Rectal smooth muscle tissue (tissue), 1 donor: ENCODE results near the gene SPATA19.
"Not testable (repeated sequence)": the region's sequence is repeated elsewhere in the genome, so short reads cannot be mapped to it uniquely, and the experiment has no call there.

Source experiments
- H3K27ac ChIP-seq: one replicate; pipeline ENCODE4 v1.7.0; 2013; ENCODE audit warnings: low read depth, low read length, inconsistent platforms
- H3K27me3 ChIP-seq: one replicate; pipeline ENCODE4 v1.7.0; 2013; ENCODE audit warnings: low read length; ENCODE audit not compliant: control insufficient read depth, insufficient read depth
- H3K36me3 ChIP-seq: one replicate; pipeline ENCODE4 v1.7.0; 2013; ENCODE audit warnings: low read length; ENCODE audit not compliant: control insufficient read depth, insufficient read depth
- H3K4me1 ChIP-seq: one replicate; pipeline ENCODE4 v1.7.0; 2013; ENCODE audit warnings: low read length; ENCODE audit not compliant: control insufficient read depth, insufficient read depth
- H3K4me3 ChIP-seq: one replicate; pipeline ENCODE4 v1.7.0; 2013; ENCODE audit warnings: low read length
- H3K9ac ChIP-seq: one replicate; pipeline ENCODE4 v1.7.0; 2013; ENCODE audit warnings: low read length

The SPATA19 gene

DNA sequence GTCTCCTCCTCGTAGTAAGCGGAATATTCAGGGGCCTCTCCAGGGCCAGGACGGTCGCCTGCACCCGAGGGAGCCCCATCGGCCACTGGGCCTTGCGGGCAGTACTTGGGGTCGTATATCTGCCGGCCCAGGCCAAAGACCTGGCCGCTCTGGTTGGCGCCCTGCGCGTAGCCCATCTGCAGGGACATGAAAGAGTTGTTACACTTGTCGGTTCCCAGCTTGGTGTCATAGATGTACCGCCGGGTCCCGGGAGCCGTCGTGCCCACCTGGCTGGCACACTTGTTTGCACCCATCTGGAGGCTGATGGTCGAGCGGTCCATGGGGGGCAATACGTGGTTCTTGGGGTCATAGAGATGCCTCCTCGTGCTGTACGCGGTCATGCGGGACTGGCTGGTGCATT, 19.4 kb upstream of the SPATA19 start:
- Histone ChIP-seq H3K27ac (no peak overlapping the region), H3K27me3 (no peaks in the 10 kb centered on the region), H3K9ac (no peak overlapping the region), H3K4me1 (no peaks in the 10 kb centered on the region), H3K4me3 (no peak overlapping the region), H3K36me3 (no peaks in the 10 kb centered on the region)

- Histone ChIP-seq H3K36me3 (no peaks in the 10 kb centered on the region), H3K9ac (no peak overlapping the region), H3K27ac (no peak overlapping the region), H3K4me1 (no peaks in the 10 kb centered on the region), H3K4me3 (no peak overlapping the region), H3K27me3 (no peaks in the 10 kb centered on the region)
Measured at GRCh38 chr11:133860151-133860550, 14.8 kb upstream of the SPATA19 start.

GRCh38 chr11:133854330-133854960, 9.1 kb upstream of the SPATA19 start:
- not testable (repeated sequence) for H3K27me3 ChIP-seq, H3K36me3 ChIP-seq, H3K4me3 ChIP-seq, H3K9ac ChIP-seq, H3K4me1 ChIP-seq, H3K27ac ChIP-seq

GRCh38 chr11:133844217-133844616, 1.1 kb downstream of the SPATA19 start:
- H3K9ac ChIP-seq = no peak overlapping the region
- H3K4me1 ChIP-seq = no peaks in the 10 kb centered on the region
- H3K4me3 ChIP-seq = no peak overlapping the region
- no peaks in the 10 kb centered on the region for H3K36me3 ChIP-seq
- no peaks in the 10 kb centered on the region for H3K27me3 ChIP-seq
- H3K27ac ChIP-seq = no peak overlapping the region

DNA sequence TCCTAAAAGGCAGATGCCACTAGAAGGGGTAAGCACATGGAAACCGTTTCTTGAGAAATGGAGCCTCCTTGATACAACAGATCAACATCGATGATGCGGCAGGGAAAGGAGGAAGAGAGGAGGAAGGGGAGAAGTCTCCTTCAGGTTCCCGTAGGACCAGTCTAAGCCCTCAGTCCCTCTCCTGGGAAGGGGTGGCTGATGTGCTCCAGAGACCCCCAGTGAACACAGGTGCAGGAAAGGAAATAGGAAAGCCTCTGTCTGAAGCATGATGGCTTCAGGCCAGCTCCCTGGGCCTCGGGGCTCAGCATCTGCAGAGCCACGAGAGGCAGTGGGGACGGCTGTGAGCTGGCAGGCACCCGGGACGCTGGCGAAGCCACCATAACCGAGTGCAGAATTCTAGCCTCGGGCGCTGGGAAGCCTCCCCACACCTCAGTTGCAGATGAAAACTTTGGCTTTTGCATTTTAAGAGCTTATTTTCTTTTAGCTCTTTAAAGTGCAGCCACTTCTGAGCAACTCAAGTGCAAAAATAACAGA, 1.8 kb downstream of the SPATA19 start:
- Histone ChIP-seq H3K4me3 (no peak overlapping the region), H3K36me3 (no peaks in the 10 kb centered on the region), H3K9ac (no peak overlapping the region), H3K27me3 (no peaks in the 10 kb centered on the region), H3K27ac (no peak overlapping the region), H3K4me1 (no peaks in the 10 kb centered on the region)

GRCh38 chr11:133842730-133843129, 2.6 kb downstream of the SPATA19 start:
- no peak overlapping the region for H3K27ac ChIP-seq
- H3K4me1 ChIP-seq = no peaks in the 10 kb centered on the region
- H3K4me3 ChIP-seq = no peak overlapping the region
- no peaks in the 10 kb centered on the region for H3K36me3 ChIP-seq
- H3K27me3 ChIP-seq = no peaks in the 10 kb centered on the region
- no peak overlapping the region for H3K9ac ChIP-seq

GRCh38 chr11:133842053-133842452, 3.3 kb downstream of the SPATA19 start:
- H3K4me3 ChIP-seq = no peak overlapping the region
- H3K9ac ChIP-seq = no peak overlapping the region
- no peaks in the 10 kb centered on the region for H3K36me3 ChIP-seq
- H3K27me3 ChIP-seq = no peaks in the 10 kb centered on the region
- no peaks in the 10 kb centered on the region for H3K4me1 ChIP-seq
- H3K27ac ChIP-seq = no peak overlapping the region

- Histone ChIP-seq H3K27ac (no peak overlapping the region), H3K36me3 (no peaks in the 10 kb centered on the region), H3K9ac (no peak overlapping the region), H3K4me3 (no peak overlapping the region), H3K4me1 (no peaks in the 10 kb centered on the region), H3K27me3 (no peaks in the 10 kb centered on the region)
Measured at GRCh38 chr11:133841279-133842043, 3.9 kb downstream of the SPATA19 start.

DNA sequence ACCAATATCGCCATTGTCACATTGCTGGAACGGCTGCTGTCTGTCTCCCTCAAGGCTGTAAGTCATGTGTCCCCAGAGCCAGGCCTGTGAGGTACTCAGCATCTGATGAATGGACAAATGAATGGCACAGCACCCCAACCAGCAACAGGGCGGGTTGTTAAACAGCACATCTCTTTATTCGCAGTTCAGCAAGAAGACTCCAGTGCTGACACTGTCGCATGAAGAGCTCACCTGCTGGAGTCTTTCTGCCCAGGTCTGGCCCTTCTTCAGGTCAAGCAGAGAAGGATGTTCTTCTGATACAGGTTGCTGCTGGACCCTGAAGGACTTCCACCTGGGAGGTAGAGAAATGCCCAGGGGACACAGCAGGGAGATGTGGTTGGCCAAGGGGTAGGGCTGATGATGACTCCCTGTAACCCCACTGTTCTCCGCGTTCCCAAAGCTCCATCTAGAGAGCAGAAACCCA, 4.8 kb downstream of the SPATA19 start:
- Histone ChIP-seq H3K9ac (no peak overlapping the region), H3K36me3 (no peaks in the 10 kb centered on the region), H3K4me1 (no peaks in the 10 kb centered on the region), H3K27me3 (no peaks in the 10 kb centered on the region), H3K27ac (no peak overlapping the region), H3K4me3 (no peak overlapping the region)

DNA sequence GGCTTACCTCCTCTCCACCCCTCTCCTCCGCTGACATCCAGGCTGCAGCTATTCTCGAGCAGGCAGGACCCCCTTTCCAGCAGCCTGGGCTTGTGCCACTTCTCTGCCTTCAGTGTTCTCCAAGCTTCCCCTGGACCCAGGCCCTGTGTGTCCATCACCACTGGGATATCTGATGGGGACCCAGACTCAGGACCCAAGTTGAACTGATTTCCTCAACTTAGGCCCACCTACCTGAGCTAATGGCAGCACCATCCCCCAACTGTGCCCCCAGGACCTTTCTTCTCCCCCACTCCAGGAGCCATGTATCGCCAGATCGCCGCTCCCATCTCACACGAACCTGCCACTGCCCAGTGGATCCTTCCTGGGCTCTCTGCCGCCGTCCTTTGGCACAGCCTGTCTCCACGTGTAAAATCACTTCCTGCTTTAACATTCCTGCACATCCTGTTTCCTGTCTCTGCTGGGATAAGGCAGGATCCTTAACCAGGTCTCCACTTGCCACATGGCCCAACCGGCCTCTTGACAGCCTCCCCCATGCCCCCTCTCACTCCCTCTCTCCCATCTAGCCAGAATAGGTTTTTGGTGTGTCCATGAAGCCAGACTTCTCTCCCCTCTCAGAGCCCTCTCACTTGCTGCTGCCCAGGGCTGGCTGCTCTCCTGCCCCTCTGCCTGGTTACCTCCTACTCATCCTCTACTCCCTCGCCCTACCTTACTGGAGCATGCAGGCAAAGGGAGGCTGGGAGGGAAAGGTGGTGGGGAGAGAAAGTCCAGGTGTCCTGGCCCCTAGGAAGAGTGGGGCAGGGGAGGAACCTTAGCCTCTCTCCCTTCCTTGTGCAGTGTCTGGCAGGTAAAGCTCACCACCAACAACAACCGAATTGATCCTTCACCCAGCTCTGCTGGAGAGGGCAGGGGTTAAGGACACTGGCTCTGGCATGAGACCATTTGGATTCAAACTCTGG, 9.4 kb downstream of the SPATA19 start:
- no peaks in the 10 kb centered on the region for H3K27me3 ChIP-seq
- H3K36me3 ChIP-seq = no peaks in the 10 kb centered on the region
- no peaks in the 10 kb centered on the region for H3K4me1 ChIP-seq
- H3K27ac ChIP-seq = no peak overlapping the region
- H3K9ac ChIP-seq = no peak overlapping the region
- H3K4me3 ChIP-seq = no peak overlapping the region

- no peaks in the 10 kb centered on the region for H3K4me1 ChIP-seq
- no peaks in the 10 kb centered on the region for H3K36me3 ChIP-seq
- no peak overlapping the region for H3K4me3 ChIP-seq
- H3K9ac ChIP-seq = no peak overlapping the region
- no peaks in the 10 kb centered on the region for H3K27me3 ChIP-seq
- H3K27ac ChIP-seq = no peak overlapping the region
Measured at GRCh38 chr11:133834682-133835592, 10.4 kb downstream of the SPATA19 start.
